Keratinocyte (primary cell): ENCODE data around the gene USP48. TPM values are rescaled to one million over a fixed set of nuclear protein-coding genes. Genes with fewer than 3 reads are reported as not detected.

Source experiments
- DNase-seq: peaks from one replicate; pipeline ENCODE4 v3.0.0-alpha.2; 2011; ENCODE audit warnings: low read depth, missing footprints, low spot score
- FAIRE-seq: peaks from 2 replicates; lab custom pipeline; 2011; peaks lifted over from hg19 to GRCh38; lab: Jason Lieb, UNC
- H2AFZ ChIP-seq: 2 replicates; pipeline ENCODE4 v1.6.0; 2012; ENCODE audit warnings: low read length, control low read depth, inconsistent platforms; ENCODE audit not compliant: control insufficient read depth
- H3K27ac ChIP-seq: 2 replicates; pipeline ENCODE4 v1.5.1; 2011; ENCODE audit warnings: low read length; ENCODE audit not compliant: control insufficient read depth, insufficient read depth
- H3K27me3 ChIP-seq: 3 replicates; pipeline ENCODE4 v1.6.0; 2011; ENCODE audit warnings: low read length; ENCODE audit not compliant: control insufficient read depth, insufficient read depth; ENCODE audit errors: extremely low read depth
- H3K36me3 ChIP-seq, 2 experiments: 2 replicates in 1 of 2; 3 replicates in 1 of 2; pipeline ENCODE4 v1.5.1; 2011; ENCODE audit warnings: low read length in 2 of 2, mild to moderate bottlenecking in 1 of 2; ENCODE audit not compliant: control insufficient read depth in 2 of 2, insufficient read depth in 2 of 2; ENCODE audit errors: extremely low read depth in 1 of 2
- H3K4me1 ChIP-seq: 3 replicates; pipeline ENCODE4 v1.5.1; 2011; ENCODE audit warnings: low read length; ENCODE audit not compliant: control insufficient read depth, insufficient read depth; ENCODE audit errors: extremely low read depth
- H3K4me2 ChIP-seq: 3 replicates; pipeline ENCODE4 v1.6.0; 2011; ENCODE audit warnings: low read depth, low read length; ENCODE audit not compliant: control insufficient read depth, insufficient read depth; ENCODE audit errors: extremely low read depth
- H3K4me3 ChIP-seq, 3 experiments: fragments of 200-600 bp in 1 of 3; sonication (generic) in 1 of 3; 2 replicates in 2 of 3; 3 replicates in 1 of 3; pipeline ENCODE4 v1.5.1; 2011 to 2016; ENCODE audit warnings: low read length in 3 of 3, mild to moderate bottlenecking in 3 of 3, control low read depth in 2 of 3, inconsistent platforms in 1 of 3, low read depth in 1 of 3, mixed read lengths in 1 of 3, mixed run types in 1 of 3, moderate library complexity in 1 of 3; ENCODE audit not compliant: control insufficient read depth in 2 of 3, insufficient read depth in 2 of 3; ENCODE audit errors: extremely low read depth in 1 of 3
- H3K79me2 ChIP-seq: 2 replicates; pipeline ENCODE4 v1.6.0; 2012; ENCODE audit warnings: low read length; ENCODE audit not compliant: control insufficient read depth, insufficient read depth
- H3K9ac ChIP-seq: 3 replicates; pipeline ENCODE4 v1.6.0; 2011; ENCODE audit warnings: low read length; ENCODE audit not compliant: control insufficient read depth, insufficient read depth; ENCODE audit errors: extremely low read depth
- H3K9me1 ChIP-seq: 3 replicates; pipeline ENCODE4 v1.6.0; 2011; ENCODE audit warnings: low read length; ENCODE audit not compliant: control insufficient read depth, insufficient read depth; ENCODE audit errors: extremely low read depth
- H3K9me3 ChIP-seq: 2 replicates; pipeline ENCODE4 v1.5.1; 2012; ENCODE audit warnings: low read depth, low read length; ENCODE audit not compliant: control insufficient read depth
- H4K20me1 ChIP-seq: 3 replicates; pipeline ENCODE4 v1.6.0; 2011; ENCODE audit warnings: low read length; ENCODE audit not compliant: control insufficient read depth, insufficient read depth; ENCODE audit errors: extremely low read depth
- EZH2 ChIP-seq: IDR thresholded peaks from one replicate; pipeline ENCODE4 v1.6.1; 2012; ENCODE audit warnings: inconsistent platforms, mild to moderate bottlenecking, low read length, moderate library complexity
- dilution Hi-C: fragments of 300-500 bp; cut with MboI; formaldehyde crosslinking; loops from one replicate; pipeline ENCODE4 v1.7.0; 2020; ENCODE audit warnings: low sequenced_read_pairs; ENCODE audit not compliant: extremely low pct_ligation_motif_present
- polyA plus RNA-seq, 5 experiments: library from polyadenylated mRNA; depleted of rRNA in 3 of 5; stranded (reverse) in 3 of 5; stranded (forward) in 1 of 5; unstranded in 1 of 5; fragments of >200 nt; gene quantifications; 1 replicate in 1 of 5; 2 replicates in 3 of 5; 3 replicates in 1 of 5; pipeline versions ENCODE4 v1.2.1 to v1.2.3, GENCODE V29; 2011 to 2012; ENCODE audit warnings: missing spikeins in 2 of 5, low read depth in 1 of 5, low replicate concordance in 1 of 5
- TF ChIP-seq, protein P1 (sequence below), 3 experiments: IDR thresholded peaks in 1 of 3; conservative IDR thresholded peaks in 1 of 3; optimal IDR thresholded peaks in 1 of 3; 2 replicates in 2 of 3; 3 replicates in 1 of 3; pipeline versions ENCODE3 to v1.5.1; 2011; ENCODE audit warnings: low read length in 3 of 3, mild to moderate bottlenecking in 3 of 3, moderate library complexity in 2 of 3, control low read depth in 1 of 3, inconsistent platforms in 1 of 3; ENCODE audit not compliant: insufficient read depth in 2 of 3; ENCODE audit errors: extremely low read depth in 1 of 3

USP48 gene
- polyA plus RNA-seq, 1 donor (not counting 4 experiments of a cell fraction or from before 2014, with no cell fraction given): 33.0 TPM

DNA sequence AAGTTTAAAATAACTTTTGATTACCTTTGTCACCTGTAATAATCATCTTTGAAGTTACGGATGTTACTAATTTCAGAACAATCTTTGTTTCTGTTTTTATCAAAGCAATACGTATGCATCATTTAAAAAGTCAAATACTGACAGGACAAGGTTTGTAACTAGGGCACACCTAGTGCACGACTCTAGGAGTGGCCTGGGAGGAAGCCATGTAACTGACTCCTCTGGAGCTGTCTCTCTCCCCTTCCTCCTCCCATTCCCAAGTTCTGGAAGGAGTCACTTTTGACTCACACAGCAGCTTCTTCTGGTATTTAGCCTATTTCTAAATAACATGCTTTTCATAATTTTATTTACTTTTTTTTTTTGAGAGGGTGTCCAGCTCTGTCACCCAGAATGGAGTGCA lies 102.0 kb downstream of the USP48 start:
- FAIRE-seq (no peak), DNase-seq (no peak)
- Histone ChIP-seq H3K4me2 (no peak overlapping the region), H3K4me1 (no peaks in the 10 kb centered on the region), H3K79me2 (no peaks in the 10 kb centered on the region), H3K27ac (no peak overlapping the region), H3K36me3 (peaks cover 7 to 12% of the 10 kb centered on the region in 2 experiments), H3K27me3 (no peaks in the 10 kb centered on the region), H2AFZ (no peak overlapping the region), H4K20me1 (no peaks in the 10 kb centered on the region), H3K9ac (no peak overlapping the region), H3K9me3 (no peaks in the 10 kb centered on the region), H3K4me3 (no peak overlapping the region), H3K9me1 (no peaks in the 10 kb centered on the region)
- dilution Hi-C loops: no loop called here
- no peak for TF ChIP-seq EZH2
- TF ChIP-seq, protein P1, sequence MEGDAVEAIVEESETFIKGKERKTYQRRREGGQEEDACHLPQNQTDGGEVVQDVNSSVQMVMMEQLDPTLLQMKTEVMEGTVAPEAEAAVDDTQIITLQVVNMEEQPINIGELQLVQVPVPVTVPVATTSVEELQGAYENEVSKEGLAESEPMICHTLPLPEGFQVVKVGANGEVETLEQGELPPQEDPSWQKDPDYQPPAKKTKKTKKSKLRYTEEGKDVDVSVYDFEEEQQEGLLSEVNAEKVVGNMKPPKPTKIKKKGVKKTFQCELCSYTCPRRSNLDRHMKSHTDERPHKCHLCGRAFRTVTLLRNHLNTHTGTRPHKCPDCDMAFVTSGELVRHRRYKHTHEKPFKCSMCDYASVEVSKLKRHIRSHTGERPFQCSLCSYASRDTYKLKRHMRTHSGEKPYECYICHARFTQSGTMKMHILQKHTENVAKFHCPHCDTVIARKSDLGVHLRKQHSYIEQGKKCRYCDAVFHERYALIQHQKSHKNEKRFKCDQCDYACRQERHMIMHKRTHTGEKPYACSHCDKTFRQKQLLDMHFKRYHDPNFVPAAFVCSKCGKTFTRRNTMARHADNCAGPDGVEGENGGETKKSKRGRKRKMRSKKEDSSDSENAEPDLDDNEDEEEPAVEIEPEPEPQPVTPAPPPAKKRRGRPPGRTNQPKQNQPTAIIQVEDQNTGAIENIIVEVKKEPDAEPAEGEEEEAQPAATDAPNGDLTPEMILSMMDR (optimal IDR thresholded peaks at IDR 0.05 in 1 of 3, IDR thresholded peaks at IDR 0.05 in 1 of 3, conservative IDR thresholded peaks at IDR 0.05 in 1 of 3; ENCODE audit: extremely low read depth in 1 of 3, insufficient read depth in 2 of 3, low read length in 3 of 3): no peak

DNA sequence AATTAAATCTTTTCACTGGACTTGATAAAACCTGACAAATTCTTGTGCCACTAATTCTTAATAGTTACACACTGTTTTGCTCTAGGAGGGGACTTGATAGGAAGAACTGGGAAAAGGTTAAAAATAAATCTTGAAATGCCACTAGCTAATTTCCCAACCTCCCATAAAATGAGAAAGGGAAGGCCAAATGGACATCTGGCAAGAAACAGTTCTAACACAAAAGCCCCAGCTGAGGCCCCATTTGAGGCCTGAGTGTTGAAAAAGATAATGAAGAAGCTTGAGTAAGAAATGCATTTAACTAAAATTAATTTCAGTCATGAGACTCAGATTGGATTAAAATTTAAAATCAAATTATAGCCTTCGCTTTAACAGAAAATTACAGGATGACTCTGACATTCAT lies 102.6 kb downstream of the USP48 start:
- no peak for DNase-seq
- TF ChIP-seq EZH2: no peak
- TF ChIP-seq, protein P1 (optimal IDR thresholded peaks at IDR 0.05 in 1 of 3, IDR thresholded peaks at IDR 0.05 in 1 of 3, conservative IDR thresholded peaks at IDR 0.05 in 1 of 3; ENCODE audit: extremely low read depth in 1 of 3, insufficient read depth in 2 of 3, low read length in 3 of 3): no peak
- H3K4me3 ChIP-seq: no peak overlapping the region
- no peaks in the 10 kb centered on the region for H3K9me3 ChIP-seq
- dilution Hi-C loops: no loop called here
- no peaks in the 10 kb centered on the region for H3K9me1 ChIP-seq
- H3K4me2 ChIP-seq: no peak overlapping the region
- H3K4me1 ChIP-seq: no peaks in the 10 kb centered on the region
- H4K20me1 ChIP-seq: no peaks in the 10 kb centered on the region
- FAIRE-seq: no peak
- no peaks in the 10 kb centered on the region for H3K27me3 ChIP-seq
- H2AFZ ChIP-seq: no peak overlapping the region
- no peak overlapping the region for H3K27ac ChIP-seq
- peaks cover 5 to 9% of the 10 kb centered on the region in 2 experiments for H3K36me3 ChIP-seq
- H3K9ac ChIP-seq: no peak overlapping the region
- no peaks in the 10 kb centered on the region for H3K79me2 ChIP-seq
